Astrocyte of the spinal cord (primary cell): ENCODE data around the gene ENC1.

Experiments
- DNase-seq: peaks from one replicate; pipeline ENCODE4 v3.0.0; 2011; ENCODE audit warnings: low read depth, low spot score
- H3K4me3 ChIP-seq: 2 replicates; pipeline ENCODE4 v1.5.1; 2011; ENCODE audit warnings: low read depth, mild to moderate bottlenecking, low read length, moderate library complexity
- CTCF ChIP-seq: IDR thresholded peaks from 2 replicates; pipeline ENCODE4 v1.5.1; 2012; ENCODE audit warnings: low read depth, mild to moderate bottlenecking, low read length, inconsistent platforms
- in situ Hi-C: cut with HindIII; loops from 2 replicates; pipeline ENCODE4 v1.10.0; 2017; ENCODE audit warnings: low sequenced_read_pairs

ENC1 gene

GRCh38 chr5:74655206-74655605, 14.7 kb upstream of the ENC1 start:
- no peak overlapping the region for H3K4me3 ChIP-seq
- in situ Hi-C loops: loop anchor here (10.0 kb wide), 1 partner anchor 740 kb away; no protein-coding TSS in a partner anchor
- no peak for DNase-seq
- no peak for TF ChIP-seq CTCF

GRCh38 chr5:74653991-74654390, 13.5 kb upstream of the ENC1 start:
- in situ Hi-C loops: loop anchor here (10.0 kb wide), 1 partner anchor 739 kb away; no protein-coding TSS in a partner anchor
- no peak for TF ChIP-seq CTCF
- no peak for DNase-seq
- H3K4me3 ChIP-seq: no peak overlapping the region

- no peak for TF ChIP-seq CTCF
Observed at GRCh38 chr5:74652576-74652975, 12.0 kb upstream of the ENC1 start.

GRCh38 chr5:74651710-74652109, 11.2 kb upstream of the ENC1 start:
- no peak for DNase-seq
- no peak for TF ChIP-seq CTCF
- no peak overlapping the region for H3K4me3 ChIP-seq
- in situ Hi-C loops: loop anchor here (10.0 kb wide), 1 partner anchor 737 kb away; no protein-coding TSS in a partner anchor

More at GRCh38 chr5:74652576-74652975, 12.0 kb upstream of the ENC1 start:
- in situ Hi-C loops: loop anchor here (10.0 kb wide), 1 partner anchor 738 kb away; no protein-coding TSS in a partner anchor
- no peak overlapping the region for H3K4me3 ChIP-seq
- DNase-seq: no peak

GRCh38 chr5:74649421-74649973, 9.0 kb upstream of the ENC1 start:
- DNase-seq: no peak
- H3K4me3 ChIP-seq: no peak overlapping the region
- in situ Hi-C loops: no loop called here
- no peak for TF ChIP-seq CTCF

- in situ Hi-C loops: no loop called here
- DNase-seq: peak; percentile 70
- TF ChIP-seq CTCF: peak; percentile 60
- no peak overlapping the region for H3K4me3 ChIP-seq
Observed at GRCh38 chr5:74648835-74649293, 8.3 kb upstream of the ENC1 start.
